ENCODE measurements around the gene POLE. TPM values are rescaled to one million over a fixed set of nuclear protein-coding genes. Genes with fewer than 3 reads are reported as not detected.

POLE gene
- total RNA-seq, 1 experiment from 2014 or later: 62.9 TPM

GRCh38 chr12:132707241-132707640 lies 20.1 kb upstream of the POLE start:
- POLR2A ChIA-PET (ENCODE audit: unreplicated experiment): no interaction called here
- BruUV-seq (replicated peaks): no TSS peak

GRCh38 chr12:132703641-132704040 lies 16.5 kb upstream of the POLE start:
- no peak overlapping the region for H3K27ac ChIP-seq
- BruUV-seq (replicated peaks): no TSS peak

More at GRCh38 chr12:132707241-132707640, 20.1 kb upstream of the POLE start:
- Histone ChIP-seq H3K27me3 (ENCODE audit: insufficient read depth, low read depth) (no peaks in the 10 kb centered on the region), H3K9me2 (ENCODE audit: insufficient read depth) (no peaks in the 10 kb centered on the region), H3K36me3 (ENCODE audit: low read depth) (peaks cover 16% of the 10 kb centered on the region), H4K20me1 (ENCODE audit: insufficient read depth) (peaks cover 2% of the 10 kb centered on the region; the same call in 1 of the 2 replicates), H2AFZ (no peak overlapping the region), H3K79me2 (ENCODE audit: low read depth) (peaks cover 34% of the 10 kb centered on the region), H3K9me3 (ENCODE audit: insufficient read depth, low read depth) (no peaks in the 10 kb centered on the region), H3K27ac (no peak overlapping the region), H3K4me3 (no peak overlapping the region), H3K4me1 (replicated peaks; ENCODE audit: insufficient read depth) (peaks cover 12% of the 10 kb centered on the region), H3K4me2 (no peak overlapping the region), H3F3A (ENCODE audit: insufficient read depth, low read depth) (peaks cover 30% of the 10 kb centered on the region; the same call in 1 of the 2 replicates)
- DNase-seq: no peak
- intact Hi-C loops (cut with micrococcal nuclease; ENCODE audit: unreplicated experiment): no loop called here
- CTCF ChIA-PET: no interaction called here
- TF ChIP-seq EZH2 (IDR thresholded peaks at IDR 0.05; ENCODE audit: low read depth) (no peak), CTCF (conservative IDR thresholded peaks at IDR 0.05) (no peak)

DNA sequence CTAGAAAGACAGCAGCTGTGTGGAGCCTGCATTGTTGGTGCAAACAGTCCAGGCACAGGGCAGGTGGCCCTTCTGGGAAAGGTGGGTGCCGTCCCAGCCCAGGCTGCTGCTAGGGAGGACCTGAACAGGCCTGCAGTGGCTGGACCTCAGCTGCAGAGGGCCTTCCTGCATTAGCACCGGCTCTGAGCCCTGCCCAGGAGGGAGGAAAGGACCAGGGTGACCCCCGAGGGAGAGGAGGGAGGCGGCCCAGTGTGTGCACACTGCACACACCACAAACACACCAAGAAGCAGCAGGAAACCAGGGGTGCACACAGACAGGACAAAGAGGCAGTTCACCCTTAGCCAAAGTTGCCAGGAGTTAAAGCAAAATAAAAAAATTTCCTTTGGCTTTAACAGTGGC lies 15.5 kb upstream of the POLE start:
- Histone ChIP-seq H4K20me1 (ENCODE audit: insufficient read depth) (no peaks in the 10 kb centered on the region), H3K4me3 (no peak overlapping the region), H3K27me3 (ENCODE audit: insufficient read depth, low read depth) (no peaks in the 10 kb centered on the region), H3K4me1 (replicated peaks; ENCODE audit: insufficient read depth) (no peaks in the 10 kb centered on the region), H3K79me2 (ENCODE audit: low read depth) (no peaks in the 10 kb centered on the region), H3K4me2 (no peak overlapping the region), H3F3A (ENCODE audit: insufficient read depth, low read depth) (peaks cover 30% of the 10 kb centered on the region), H3K27ac (no peak overlapping the region), H3K9me3 (ENCODE audit: insufficient read depth, low read depth) (no peaks in the 10 kb centered on the region), H3K36me3 (ENCODE audit: low read depth) (peaks cover 13% of the 10 kb centered on the region), H2AFZ (no peak overlapping the region), H3K9me2 (ENCODE audit: insufficient read depth) (no peaks in the 10 kb centered on the region)
- POLR2A ChIA-PET (ENCODE audit: unreplicated experiment): no interaction called here
- TF ChIP-seq EZH2 (IDR thresholded peaks at IDR 0.05; ENCODE audit: low read depth) (no peak), CTCF (conservative IDR thresholded peaks at IDR 0.05) (no peak)
- DNase-seq: no peak
- BruUV-seq (replicated peaks): no TSS peak
- CTCF ChIA-PET: no interaction called here
- intact Hi-C loops (cut with micrococcal nuclease; ENCODE audit: unreplicated experiment): no loop called here

More at GRCh38 chr12:132703641-132704040, 16.5 kb upstream of the POLE start:
- no peak for TF ChIP-seq CTCF (conservative IDR thresholded peaks at IDR 0.05)
- no peak for TF ChIP-seq EZH2 (IDR thresholded peaks at IDR 0.05; ENCODE audit: low read depth)
- H3F3A ChIP-seq (ENCODE audit: insufficient read depth, low read depth): peaks cover 31% of the 10 kb centered on the region; the same call in 1 of the 2 replicates
- H3K4me2 ChIP-seq: no peak overlapping the region
- no peaks in the 10 kb centered on the region for H3K9me3 ChIP-seq (ENCODE audit: insufficient read depth, low read depth)
- DNase-seq: no peak
- intact Hi-C loops (cut with micrococcal nuclease; ENCODE audit: unreplicated experiment): no loop called here
- H3K4me1 ChIP-seq (replicated peaks; ENCODE audit: insufficient read depth): no peaks in the 10 kb centered on the region
- no peaks in the 10 kb centered on the region for H4K20me1 ChIP-seq (ENCODE audit: insufficient read depth)
- no peaks in the 10 kb centered on the region for H3K9me2 ChIP-seq (ENCODE audit: insufficient read depth)
- H3K36me3 ChIP-seq (ENCODE audit: low read depth): peaks cover 14% of the 10 kb centered on the region
- peaks cover 4% of the 10 kb centered on the region; the same call in 1 of the 2 replicates for H3K79me2 ChIP-seq (ENCODE audit: low read depth)
- ChIA-PET CTCF (no interaction called here), POLR2A (ENCODE audit: unreplicated experiment) (no interaction called here)
- H3K4me3 ChIP-seq: no peak overlapping the region
- H2AFZ ChIP-seq: no peak overlapping the region
- H3K27me3 ChIP-seq (ENCODE audit: insufficient read depth, low read depth): no peaks in the 10 kb centered on the region
